NOMO-1 treated with dmso at 0.1 percent for 144 hours (cell line): ENCODE data around the gene LRRC38.
"Not testable (repeated sequence)": the region's sequence is repeated elsewhere in the genome, so short reads cannot be mapped to it uniquely, and the experiment has no call there.

ENCODE experiments used
- DNase-seq: peaks from one replicate; lab custom pipeline; 2025; ENCODE audit not compliant: unreplicated experiment; lab: John Stamatoyannopoulos, UW

Gene LRRC38

GRCh38 chr1:13513895-13514546 is at the start of gene LRRC38:
LRRC38 (minus strand) TSS chr1:13514003; CDS start chr1:13513593, 410 bp downstream.
- no peak for DNase-seq

DNA sequence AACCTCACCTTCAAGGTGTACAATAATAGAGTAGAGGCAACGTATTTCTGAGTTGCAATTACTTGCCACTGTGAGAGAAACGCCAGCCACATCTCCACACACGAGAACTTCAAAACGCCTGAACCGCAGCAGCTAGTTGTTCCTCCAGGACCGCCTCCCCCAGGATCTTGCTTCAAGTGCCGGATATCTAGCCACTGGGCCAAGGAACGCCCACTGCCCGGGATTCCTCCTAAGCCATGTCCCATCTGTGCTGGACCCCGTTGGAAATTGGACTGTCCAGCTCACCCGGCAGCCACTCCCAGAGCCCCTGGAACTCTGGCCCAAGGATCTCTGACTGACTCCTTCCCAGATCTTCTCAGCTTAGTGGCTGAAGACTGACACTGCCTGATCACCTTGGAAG is 49.2 kb upstream of the LRRC38 start:
- DNase-seq, result not testable (repeated sequence)

GRCh38 chr1:13560541-13560940 is 46.7 kb upstream of the LRRC38 start:
- no peak for DNase-seq

GRCh38 chr1:13556224-13556764 is 42.5 kb upstream of the LRRC38 start:
- no peak for DNase-seq

GRCh38 chr1:13554798-13555197 is 41.0 kb upstream of the LRRC38 start:
- no peak for DNase-seq

DNA sequence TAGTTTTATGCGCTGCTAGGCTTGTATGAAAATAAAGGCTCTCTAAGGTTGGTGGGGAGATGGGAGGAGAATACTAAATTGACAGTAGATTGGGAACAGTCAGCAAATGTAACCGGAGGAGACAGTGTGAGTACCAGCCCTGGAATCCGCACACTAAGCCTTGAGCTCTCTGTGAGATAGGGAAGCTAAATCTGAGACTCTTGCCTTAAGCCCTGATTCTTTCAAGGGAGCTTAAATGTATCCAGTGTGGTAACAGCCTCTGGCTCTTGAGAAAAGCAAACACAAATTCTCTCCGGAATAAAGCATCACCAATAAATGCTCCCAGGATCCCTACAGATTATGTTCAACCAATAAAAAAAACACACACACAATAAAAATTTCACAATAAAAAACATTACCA is 36.9 kb upstream of the LRRC38 start:
- DNase-seq, result no peak

DNA sequence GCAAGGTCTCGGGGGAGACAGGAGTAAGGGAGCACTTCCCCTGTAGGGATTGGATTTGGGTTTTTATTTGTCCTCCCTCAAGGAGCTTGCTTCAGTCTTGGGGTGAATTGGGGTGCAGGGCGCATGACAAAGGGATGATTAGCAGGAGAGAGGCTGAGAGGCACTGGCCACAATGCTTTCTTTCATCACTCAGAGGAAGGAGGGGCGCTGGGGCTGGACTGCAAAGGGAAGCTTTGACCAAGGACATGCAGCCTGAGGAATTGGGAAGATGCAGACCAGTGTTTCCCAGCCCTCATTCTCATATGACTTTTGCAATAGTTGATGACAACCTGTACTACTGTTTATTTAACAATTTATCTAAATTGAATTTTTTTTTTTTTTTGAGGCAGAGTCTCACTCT is 35.7 kb upstream of the LRRC38 start:
- DNase-seq, result no peak

DNA sequence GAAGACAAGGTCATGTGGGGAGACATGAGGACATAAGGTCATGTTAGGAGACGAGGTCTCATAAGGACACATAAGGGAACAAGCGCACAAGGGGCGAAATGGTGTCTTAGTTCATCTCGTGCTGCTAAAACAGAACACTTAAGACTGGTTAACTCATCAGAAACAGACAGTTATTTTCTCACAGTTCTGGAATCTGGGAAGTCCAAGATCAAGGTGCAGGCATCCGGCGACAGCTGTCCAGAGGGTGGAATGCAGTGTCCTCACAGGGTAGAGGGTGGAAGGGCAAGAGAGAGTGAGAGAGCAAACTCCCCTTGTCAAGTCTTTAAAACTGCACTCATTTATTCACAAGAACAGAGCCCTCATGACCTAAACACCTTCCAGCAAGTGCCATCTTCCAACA is 35.2 kb upstream of the LRRC38 start:
- no peak for DNase-seq

GRCh38 chr1:13548281-13548680 is 34.5 kb upstream of the LRRC38 start:
- DNase-seq, result no peak

- no peak for DNase-seq
Measured at GRCh38 chr1:13546791-13547190, 33.0 kb upstream of the LRRC38 start.

- no peak for DNase-seq
Measured at GRCh38 chr1:13544221-13544556, 30.4 kb upstream of the LRRC38 start.

GRCh38 chr1:13543451-13544220 is 29.8 kb upstream of the LRRC38 start:
- no peak for DNase-seq

DNA sequence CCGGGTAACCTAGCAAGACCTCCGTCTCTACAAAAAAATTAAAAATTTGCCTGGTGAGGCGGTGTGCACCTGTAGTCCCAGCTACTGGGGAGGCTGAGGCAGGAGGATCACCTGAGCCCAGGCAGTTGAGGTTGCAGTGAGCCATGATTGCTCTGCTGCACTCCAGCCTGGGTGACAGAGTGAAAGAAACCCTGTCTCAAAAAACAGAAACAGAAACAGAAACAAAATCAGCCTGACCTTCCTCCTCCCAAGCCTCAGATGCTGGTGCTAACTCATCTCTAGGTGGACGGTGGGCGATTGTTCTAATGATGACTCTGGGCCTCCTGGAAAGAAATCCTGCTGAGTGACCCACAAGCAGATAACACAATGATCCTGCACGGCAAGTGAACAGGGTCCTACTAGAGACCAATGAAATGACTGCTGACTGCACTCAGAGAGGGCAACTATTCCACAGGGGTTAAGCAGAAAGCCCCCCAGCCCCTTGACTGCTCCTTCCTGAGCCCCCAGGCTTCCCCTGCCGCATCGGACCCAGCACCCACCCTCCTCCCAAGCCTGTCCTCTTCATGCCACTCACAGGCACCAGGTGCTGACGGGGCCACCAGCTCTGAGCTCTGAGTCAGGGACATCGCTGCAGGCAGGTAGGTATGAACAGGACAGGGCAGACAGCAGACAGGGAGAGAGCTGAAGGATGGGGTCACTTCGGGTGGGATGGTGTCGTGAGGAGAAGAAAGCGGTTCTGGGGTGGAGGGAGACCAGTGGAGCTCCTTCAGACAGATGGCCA is 27.8 kb upstream of the LRRC38 start:
- no peak for DNase-seq

DNA sequence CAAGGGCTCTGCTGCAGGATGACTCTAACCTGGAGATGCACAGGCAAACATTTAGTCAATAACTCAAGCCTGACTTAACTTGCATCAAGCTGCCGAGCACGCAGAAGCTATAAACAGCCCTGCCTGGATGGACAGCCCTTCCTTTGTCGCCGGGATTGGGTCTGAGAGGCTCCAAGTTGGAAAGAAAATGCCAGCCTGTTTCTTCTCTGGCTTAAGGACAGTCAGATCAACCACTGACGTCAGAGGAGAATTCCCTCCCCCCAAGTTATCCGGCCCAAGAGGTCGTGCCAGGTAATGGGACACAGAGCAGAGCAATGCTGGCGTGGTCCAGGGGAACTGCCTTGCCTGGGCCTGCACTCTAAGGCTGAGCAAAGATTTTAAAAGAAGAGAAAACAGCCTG is 27.1 kb upstream of the LRRC38 start:
- no peak for DNase-seq

- DNase-seq, result no peak
Measured at GRCh38 chr1:13539683-13540082, 25.9 kb upstream of the LRRC38 start.

GRCh38 chr1:13538832-13539231 is 25.0 kb upstream of the LRRC38 start:
- DNase-seq, result no peak

- DNase-seq, result no peak
Measured at GRCh38 chr1:13536571-13536970, 22.8 kb upstream of the LRRC38 start.

DNA sequence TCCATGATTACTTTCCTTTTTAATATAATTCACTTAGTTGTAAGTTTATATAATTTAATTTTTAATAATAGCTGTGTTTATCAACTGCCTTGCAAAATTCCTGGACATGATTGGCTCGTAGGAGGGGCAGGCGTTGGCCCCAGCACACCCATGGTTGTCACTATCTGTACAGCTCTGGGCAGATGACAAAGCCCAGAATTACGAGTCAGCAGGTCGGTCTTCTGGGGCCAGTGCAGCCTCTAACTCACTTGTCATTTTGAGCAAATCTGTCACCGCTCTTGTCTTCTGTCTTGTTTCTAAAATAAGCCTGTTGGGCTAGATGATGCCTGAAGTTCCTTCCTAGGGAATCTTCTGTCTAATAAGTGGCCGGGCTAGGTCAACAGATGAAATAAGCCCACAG is 21.4 kb upstream of the LRRC38 start:
- no peak for DNase-seq

DNA sequence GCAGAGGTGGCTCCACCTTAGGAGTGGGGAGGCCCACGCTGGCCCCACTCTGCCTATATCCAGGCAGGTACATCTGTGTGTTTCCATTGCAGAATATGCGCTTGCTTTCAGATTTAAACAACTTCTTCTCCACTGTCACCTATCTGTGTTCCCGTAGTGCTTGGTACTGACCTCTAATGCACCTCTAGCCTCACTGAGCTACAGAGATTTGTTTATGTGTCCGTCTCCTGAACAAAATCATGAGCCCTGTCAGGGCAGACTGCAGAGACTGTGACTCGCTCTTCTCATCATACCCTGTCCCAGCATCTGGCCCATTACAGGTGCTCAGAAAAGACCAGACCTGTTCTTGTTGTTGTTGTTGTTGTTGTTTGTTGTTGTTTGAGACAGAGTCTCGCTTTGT is 14.5 kb upstream of the LRRC38 start:
- DNase-seq, result no peak

DNA sequence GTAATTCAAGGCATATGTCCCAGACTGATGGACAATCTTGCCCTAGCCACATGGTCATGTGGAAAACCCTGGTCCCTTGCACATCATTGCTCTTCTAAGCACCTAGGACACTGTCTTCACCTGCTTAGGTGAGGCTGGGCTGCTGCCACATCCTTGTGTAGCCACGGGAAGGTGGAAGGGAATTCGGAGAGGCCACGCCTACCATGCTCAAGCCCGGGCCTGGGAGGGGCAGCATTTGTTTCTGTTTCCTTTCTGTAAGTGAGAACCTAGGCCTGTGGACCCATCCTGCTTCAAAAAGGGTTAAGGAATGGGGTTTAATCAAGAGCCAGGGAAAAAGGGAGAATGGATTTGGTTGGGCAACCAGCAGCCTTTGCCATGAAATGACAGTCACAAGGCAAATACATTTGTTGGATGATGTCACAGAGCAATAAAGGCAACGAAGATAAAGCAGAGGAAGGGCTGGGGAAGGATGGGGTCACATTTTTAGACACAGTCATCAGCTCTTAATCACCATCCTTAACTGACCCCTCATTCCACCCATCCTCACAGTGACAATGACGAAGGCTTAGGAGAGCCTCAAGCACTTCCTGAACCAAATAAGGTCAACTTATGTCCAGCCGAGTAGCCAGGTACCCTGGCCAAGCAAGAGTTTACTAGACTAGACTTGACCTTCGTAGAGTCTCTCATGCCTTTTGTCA is 10.1 kb upstream of the LRRC38 start:
- no peak for DNase-seq

GRCh38 chr1:13520985-13521384 is 7.2 kb upstream of the LRRC38 start:
- no peak for DNase-seq
